Neuronal stem cell (in vitro differentiated cells): Measurements from ENCODE around the gene RB1.

Experiments
- DNase-seq: peaks from one replicate; pipeline ENCODE4 v3.0.0-alpha.2; 2013; ENCODE audit warnings: low spot score
- H2AFZ ChIP-seq: one replicate; pipeline ENCODE4 v1.6.1; 2013; ENCODE audit warnings: mild to moderate bottlenecking, low read length, inconsistent platforms
- H2AK5ac ChIP-seq: 2 replicates; pipeline ENCODE4 v1.6.1; 2013; ENCODE audit warnings: low read depth, mild to moderate bottlenecking, inconsistent platforms, low read length, moderate library complexity, mixed read lengths
- H2BK120ac ChIP-seq: 2 replicates; pipeline ENCODE4 v1.6.1; 2013; ENCODE audit warnings: low read depth, mild to moderate bottlenecking, inconsistent platforms, low read length, moderate library complexity, mixed read lengths
- H2BK12ac ChIP-seq: one replicate; pipeline ENCODE4 v1.6.1; 2013; ENCODE audit warnings: low read length, inconsistent platforms
- H2BK15ac ChIP-seq: 2 replicates; pipeline ENCODE4 v1.6.1; 2013; ENCODE audit warnings: mild to moderate bottlenecking, low read length, inconsistent platforms, mixed read lengths
- H2BK5ac ChIP-seq: one replicate; pipeline ENCODE4 v1.6.1; 2013; ENCODE audit warnings: inconsistent platforms, mild to moderate bottlenecking, low read length, moderate library complexity
- H3K14ac ChIP-seq: one replicate; pipeline ENCODE4 v1.6.1; 2013; ENCODE audit warnings: low read length, inconsistent platforms
- H3K18ac ChIP-seq: 2 replicates; pipeline ENCODE4 v1.6.1; 2013; ENCODE audit warnings: low read length, inconsistent platforms
- H3K23ac ChIP-seq: 2 replicates; pipeline ENCODE4 v1.6.1; 2013; ENCODE audit warnings: low read depth, mild to moderate bottlenecking, mixed read lengths, low read length, inconsistent platforms; ENCODE audit not compliant: poor library complexity
- H3K27ac ChIP-seq: replicated peaks from 3 replicates; pipeline ENCODE4 v1.5.1; 2013; ENCODE audit warnings: low read length, inconsistent platforms
- H3K27me3 ChIP-seq, 3 experiments: 2 replicates each; pipeline ENCODE4 v1.6.1; 2013; ENCODE audit warnings: low read length in 3 of 3, mild to moderate bottlenecking in 2 of 3, inconsistent platforms in 1 of 3, low read depth in 1 of 3, mixed read lengths in 1 of 3, moderate library complexity in 1 of 3; ENCODE audit not compliant: control insufficient read depth in 3 of 3, insufficient read depth in 3 of 3
- H3K36me3 ChIP-seq, 2 donors: replicated peaks in 1 of 2; 2 replicates each; pipeline ENCODE4 v1.6.1; 2013; ENCODE audit warnings: low read length in 2 of 2; ENCODE audit not compliant: control insufficient read depth in 2 of 2, insufficient read depth in 2 of 2
- H3K4ac ChIP-seq: 2 replicates; pipeline ENCODE4 v1.6.1; 2013; ENCODE audit warnings: inconsistent platforms, mild to moderate bottlenecking, low read length, moderate library complexity
- H3K4me1 ChIP-seq, 2 donors: 1 replicate in 1 of 2; 2 replicates in 1 of 2; pipeline ENCODE4 v1.6.1; 2013; ENCODE audit warnings: low read length in 2 of 2, low read depth in 1 of 2; ENCODE audit not compliant: control insufficient read depth in 2 of 2, insufficient read depth in 1 of 2
- H3K4me2 ChIP-seq: one replicate; pipeline ENCODE4 v1.6.1; 2013; ENCODE audit warnings: mild to moderate bottlenecking, low read length, inconsistent platforms; ENCODE audit not compliant: insufficient read depth, poor library complexity, severe bottlenecking
- H3K4me3 ChIP-seq, 2 donors: 2 replicates each; pipeline ENCODE4 v1.5.1; 2013; ENCODE audit warnings: low read length in 2 of 2, mild to moderate bottlenecking in 2 of 2, inconsistent platforms in 1 of 2, moderate library complexity in 1 of 2
- H3K79me1 ChIP-seq: one replicate; pipeline ENCODE4 v1.6.1; 2013; ENCODE audit warnings: low read depth, mild to moderate bottlenecking, inconsistent platforms, low read length, moderate library complexity
- H3K9ac ChIP-seq: one replicate; pipeline ENCODE4 v1.6.1; 2013; ENCODE audit warnings: mild to moderate bottlenecking, low read depth, low read length, inconsistent platforms; ENCODE audit not compliant: poor library complexity
- H3K9me3 ChIP-seq, 2 donors: replicated peaks in 1 of 2; 2 replicates each; pipeline versions ENCODE3 to v1.6.1; 2013; ENCODE audit warnings: low read length in 2 of 2, mild to moderate bottlenecking in 2 of 2, inconsistent platforms in 1 of 2, low read depth in 1 of 2, mixed read lengths in 1 of 2, moderate library complexity in 1 of 2; ENCODE audit not compliant: control insufficient read depth in 2 of 2, insufficient read depth in 1 of 2
- H4K8ac ChIP-seq: one replicate; pipeline ENCODE4 v1.6.1; 2013; ENCODE audit warnings: low read depth, mild to moderate bottlenecking, inconsistent platforms, low read length, moderate library complexity
- H4K91ac ChIP-seq: one replicate; pipeline ENCODE4 v1.6.1; 2013; ENCODE audit warnings: low read length, low read depth, mild to moderate bottlenecking, inconsistent platforms; ENCODE audit not compliant: poor library complexity
- WGBS, 2 donors: extraction: QIAGEN DNeasy Blood & Tissue Kit; methylation state at CpG; one replicate each; pipeline ENCODE4 v1.1.7; 2013; ENCODE audit warnings: missing lambda C conversion rate in 2 of 2, mixed read lengths in 1 of 2; ENCODE audit not compliant: insufficient read length in 2 of 2, insufficient replicate concordance in 1 of 2; ENCODE audit errors: extremely low coverage in 2 of 2; 5-methylcytosine and 5-hydroxymethylcytosine counted together

Gene RB1

DNA sequence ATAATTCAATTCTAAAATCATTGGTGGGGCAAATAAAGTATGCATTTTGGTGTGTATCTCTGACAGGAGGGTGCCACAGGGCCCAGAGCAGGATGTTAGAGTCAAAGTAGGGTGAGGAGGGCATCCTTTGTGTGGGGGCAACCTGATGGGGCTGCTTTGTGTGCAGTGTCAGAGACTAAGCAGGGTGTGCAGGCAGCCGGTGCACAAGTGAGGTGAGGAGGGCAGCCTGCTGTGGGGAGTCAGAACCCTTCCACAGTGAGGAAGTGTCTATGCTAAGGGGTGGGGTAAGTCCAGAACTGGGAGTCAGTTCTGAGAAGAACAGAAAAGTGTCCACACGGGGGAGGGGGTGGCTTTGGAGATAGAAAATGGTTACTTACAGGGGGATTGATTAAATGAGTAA lies 40.7 kb downstream of the RB1 start:
- Histone ChIP-seq H3K4me2 (no peak overlapping the region), H3K27ac (no peak overlapping the region), H3K9ac (no peak overlapping the region), H3K4me3 (peak overlapping the region in 1 of 2 donors; percentile 66), H4K8ac (no peak overlapping the region), H2BK15ac (no peak overlapping the region), H3K4me1 (peaks cover 0 to 2% of the 10 kb centered on the region in 2 donors), H2BK120ac (no peak overlapping the region), H2AK5ac (no peak overlapping the region), H3K14ac (no peak overlapping the region), H4K91ac (no peak overlapping the region), H2AFZ (no peak overlapping the region), H3K23ac (no peak overlapping the region), H3K18ac (peak overlapping the region; percentile 19), H2BK12ac (no peak overlapping the region), H2BK5ac (no peak overlapping the region), H3K79me1 (no peaks in the 10 kb centered on the region), H3K36me3 (peaks cover 0 to 39% of the 10 kb centered on the region in 2 donors), H3K4ac (no peak overlapping the region), H3K27me3 (no peaks in the 10 kb centered on the region), H3K9me3 (peaks cover 0 to 7% of the 10 kb centered on the region in 2 donors)
- DNase-seq: no peak
- no CpG with 5 or more reads among the region's 2 CpGs for WGBS, 2 donors

DNA sequence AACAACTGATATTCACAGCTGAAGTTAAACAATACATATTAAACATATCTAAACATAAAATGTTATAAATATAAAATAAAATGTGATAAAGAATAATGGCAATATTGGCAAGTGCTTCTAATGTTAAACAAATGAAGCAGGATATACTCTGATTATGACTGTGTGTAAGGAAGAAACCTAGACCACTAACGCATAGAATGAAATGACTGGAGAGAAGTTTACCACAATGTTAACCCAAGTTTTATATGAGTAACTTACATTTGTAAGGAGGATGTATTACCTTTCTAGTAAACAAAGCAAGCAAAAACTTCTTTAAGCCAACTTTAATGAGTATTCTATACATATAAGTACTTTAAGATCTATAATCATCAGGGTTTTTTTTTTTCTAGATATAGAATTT lies 43.0 kb downstream of the RB1 start:
- Histone ChIP-seq H3K18ac (no peak overlapping the region), H2BK12ac (no peak overlapping the region), H3K14ac (no peak overlapping the region), H2BK5ac (no peak overlapping the region), H3K4me3 (no peak overlapping the region), H4K91ac (no peak overlapping the region), H3K36me3 (peaks cover 0 to 57% of the 10 kb centered on the region in 2 donors), H4K8ac (no peak overlapping the region), H3K79me1 (no peaks in the 10 kb centered on the region), H3K9me3 (peaks cover 0 to 16% of the 10 kb centered on the region in 2 donors), H3K27ac (no peak overlapping the region), H3K4ac (no peak overlapping the region), H3K4me2 (no peak overlapping the region), H3K23ac (no peak overlapping the region), H2BK120ac (no peak overlapping the region), H2BK15ac (no peak overlapping the region), H2AK5ac (no peak overlapping the region), H3K9ac (no peak overlapping the region), H3K4me1 (peaks cover 0 to 2% of the 10 kb centered on the region in 2 donors), H3K27me3 (no peaks in the 10 kb centered on the region), H2AFZ (no peak overlapping the region)
- WGBS, 2 donors: no CpG with 5 or more reads among the region's 1 CpG
- no peak for DNase-seq

DNA sequence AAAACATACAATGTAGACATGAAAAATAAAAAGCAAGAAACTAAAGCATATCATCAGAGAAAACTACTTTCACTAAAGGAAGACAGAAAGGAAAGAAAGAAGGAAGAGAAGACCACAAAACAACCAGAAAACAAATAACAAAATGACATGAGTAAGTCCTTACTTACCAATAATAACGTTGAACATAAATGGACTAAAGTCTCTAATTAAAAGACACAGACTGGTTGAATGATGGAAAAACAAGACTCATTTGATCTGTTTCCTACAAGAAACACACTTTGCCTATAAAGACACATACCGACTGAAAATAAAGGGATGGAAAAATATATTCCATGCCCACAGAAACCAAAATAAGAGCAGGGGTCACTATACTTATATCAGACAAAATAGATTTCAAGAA lies 46.0 kb downstream of the RB1 start:
- Histone ChIP-seq H4K91ac (no peak overlapping the region), H3K18ac (no peak overlapping the region), H3K9ac (no peak overlapping the region), H2AFZ (no peak overlapping the region), H3K79me1 (no peaks in the 10 kb centered on the region), H3K36me3 (peaks cover 2 to 67% of the 10 kb centered on the region in 2 donors), H3K14ac (no peak overlapping the region), H3K9me3 (peaks cover 0 to 43% of the 10 kb centered on the region in 2 donors), H3K4me3 (no peak overlapping the region), H3K27ac (no peak overlapping the region), H4K8ac (no peak overlapping the region), H3K4me1 (no peaks in the 10 kb centered on the region), H3K23ac (no peak overlapping the region), H2AK5ac (no peak overlapping the region), H2BK12ac (no peak overlapping the region), H3K4me2 (no peak overlapping the region), H3K4ac (no peak overlapping the region), H2BK15ac (no peak overlapping the region), H2BK120ac (no peak overlapping the region), H2BK5ac (no peak overlapping the region), H3K27me3 (no peaks in the 10 kb centered on the region)
- no peak for DNase-seq
- WGBS, 2 donors: no CpG with 5 or more reads among the region's 2 CpGs

DNA sequence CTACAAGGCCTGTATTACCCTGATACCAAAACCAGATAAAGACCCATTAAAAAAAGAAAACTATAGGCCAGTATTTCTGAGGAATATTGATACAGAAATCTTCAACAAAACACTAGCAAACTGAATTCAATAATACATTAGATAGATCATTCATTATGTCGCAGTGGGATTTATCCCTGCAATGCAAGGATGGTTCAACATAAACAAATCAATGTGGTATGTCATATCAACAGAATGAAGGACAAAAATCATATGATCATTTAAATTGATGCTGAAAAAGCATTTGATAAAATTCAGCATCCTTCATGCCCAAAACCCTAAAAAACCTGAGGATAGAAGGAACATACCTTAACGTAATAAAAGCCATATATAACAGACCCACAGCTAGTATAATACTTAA lies 50.0 kb downstream of the RB1 start:
- no peak overlapping the region for H3K23ac ChIP-seq
- no peak overlapping the region for H3K9ac ChIP-seq
- no peak overlapping the region for H4K8ac ChIP-seq
- no peak overlapping the region for H3K4me2 ChIP-seq
- H3K14ac ChIP-seq: no peak overlapping the region
- no peak overlapping the region for H4K91ac ChIP-seq
- DNase-seq: no peak
- no peak overlapping the region for H2BK120ac ChIP-seq
- no peaks in the 10 kb centered on the region for H3K4me1 ChIP-seq
- no peak overlapping the region for H2BK15ac ChIP-seq
- WGBS, 2 donors: no CpG with 5 or more reads among the region's 2 CpGs
- no peak overlapping the region for H2AK5ac ChIP-seq
- H3K4ac ChIP-seq: no peak overlapping the region
- peaks cover 0 to 52% of the 10 kb centered on the region in 2 donors for H3K9me3 ChIP-seq
- no peak overlapping the region for H2AFZ ChIP-seq
- no peak overlapping the region for H2BK12ac ChIP-seq
- H3K27ac ChIP-seq: no peak overlapping the region
- H3K27me3 ChIP-seq: no peaks in the 10 kb centered on the region
- no peaks in the 10 kb centered on the region for H3K79me1 ChIP-seq
- H2BK5ac ChIP-seq: no peak overlapping the region
- no peak overlapping the region for H3K18ac ChIP-seq
- H3K4me3 ChIP-seq: no peak overlapping the region
- peaks cover 2 to 42% of the 10 kb centered on the region in 2 donors for H3K36me3 ChIP-seq
